Measurements from ENCODE around the gene SPRED2. TPM values are rescaled to one million over a fixed set of nuclear protein-coding genes. Genes with fewer than 3 reads are reported as not detected.

SPRED2 gene
- total and polyA plus RNA-seq, 2 of the 8 experiments (the other 6 are each of a cell fraction or from before 2014, with no cell fraction given), result 15.3 to 22.5 TPM

GRCh38 chr2:65416321-65416720, 16.1 kb downstream of the SPRED2 start:
- Histone ChIP-seq H4K20me1 (replicated peaks in 1 of 2; ENCODE audit: control insufficient read depth in 1 of 2, insufficient read depth in 2 of 2, low read length in 2 of 2) (peaks cover 2 to 3% of the 10 kb centered on the region in 2 experiments), H3K4ac (replicated peaks; ENCODE audit: insufficient read length, low read depth, low read length) (no peak overlapping the region), H3K79me2 (ENCODE audit: control insufficient read depth in 1 of 2, insufficient read depth in 2 of 2, low read length in 2 of 2) (peaks cover 0 to 24% of the 10 kb centered on the region in 2 experiments; a peak in 3 of 4 replicates)

More at GRCh38 chr2:65416321-65416720, 16.1 kb downstream of the SPRED2 start:
- no peak overlapping the region for H2BK20ac ChIP-seq (ENCODE audit: low read length)
- H3K23me2 ChIP-seq (ENCODE audit: low read depth, low read length), result no peaks in the 10 kb centered on the region
- H3K4me1 ChIP-seq (replicated peaks in 1 of 4; ENCODE audit: control insufficient read depth in 3 of 4, insufficient read depth in 4 of 4, low read length in 3 of 4), result peaks cover 8 to 33% (median 24%) of the 10 kb centered on the region in 4 experiments
- 73% methylated on average over 3 of the region's 3 CpGs; no CpG with 5 or more reads in 1 of the 2 experiments for WGBS, 2 experiments (ENCODE audit: extremely low coverage in 1 of 2, insufficient coverage in 1 of 2, insufficient read length in 1 of 2, insufficient replicate concordance in 2 of 2, low coverage in 1 of 2, low lambda C conversion rate in 2 of 2, missing lambda C conversion rate in 1 of 2)
- POLR2A ChIA-PET (ENCODE audit: partially characterized antibody), result interaction anchor here (1.9 kb wide), 1 partner anchor 9 kb away, joined by 4 read pairs; no protein-coding TSS in a partner anchor
- H2AFZ ChIP-seq (ENCODE audit: low read length), result no peak overlapping the region
- TF ChIP-seq ZNF274 (IDR thresholded peaks at IDR 0.05; ENCODE audit: borderline replicate concordance, extremely low read depth, low read length) (no peak), SP1 (IDR thresholded peaks at IDR 0.05; ENCODE audit: low read depth, low read length) (no peak), SIX5 (IDR thresholded peaks at IDR 0.05; ENCODE audit: low read depth, low read length) (no peak), RXRA (IDR thresholded peaks at IDR 0.05; ENCODE audit: insufficient read depth, low read depth, low read length) (no peak), RAD21 (IDR thresholded peaks at IDR 0.05 in 1 of 2, conservative IDR thresholded peaks at IDR 0.05 in 1 of 2; ENCODE audit: low read depth in 2 of 2, low read length in 2 of 2) (no peak), SIN3A (conservative IDR thresholded peaks at IDR 0.05 in 1 of 2, IDR thresholded peaks at IDR 0.05 in 1 of 2; ENCODE audit: low read depth in 1 of 2, low read length in 2 of 2) (no peak)
- DNase-seq (ENCODE audit: low read depth in 1 of 2, low spot score in 2 of 2) (no peak), FAIRE-seq (no peak)
- H3K9me3 ChIP-seq (ENCODE audit: insufficient read depth in 2 of 2, low read depth in 1 of 2, low read length in 1 of 2), result no peaks in the 10 kb centered on the region
- H3K56ac ChIP-seq (replicated peaks; ENCODE audit: insufficient read length, low read depth, low read length), result no peak overlapping the region
- H3K9ac ChIP-seq (replicated peaks in 1 of 4; ENCODE audit: extremely low read depth in 1 of 4, low read depth in 3 of 4, low read length in 3 of 4), result no peak overlapping the region
- peak overlapping the region; percentile 36; the same call in 1 of the 2 replicates for H3K18ac ChIP-seq (ENCODE audit: extremely low read depth, low read length)
- H2BK120ac ChIP-seq (replicated peaks; ENCODE audit: low read depth, low read length), result no peak overlapping the region
- no peaks in the 10 kb centered on the region for H3K36me3 ChIP-seq (ENCODE audit: control insufficient read depth in 2 of 4, insufficient read depth in 4 of 4, low read length in 3 of 4)
- H2BK12ac ChIP-seq (ENCODE audit: low read depth, low read length), result peak overlapping the region; percentile 32; the same call in 1 of the 2 replicates
- no peak overlapping the region; the same call in 1 of the 2 replicates for H4K8ac ChIP-seq (ENCODE audit: extremely low read depth, insufficient read depth, low read length)
- no peak overlapping the region for H3K23ac ChIP-seq (ENCODE audit: insufficient read length)
- CTCF ChIA-PET (ENCODE audit: partially characterized antibody), result interaction anchor here (0.9 to 1.7 kb wide), 2 partner anchors 65 to 124 kb away, joined by 3 read pairs; no protein-coding TSS in a partner anchor
- H2BK15ac ChIP-seq (ENCODE audit: low read length), result no peak overlapping the region
- no peak overlapping the region for H4K5ac ChIP-seq (ENCODE audit: insufficient read length, low read depth, low read length)
- no peak overlapping the region for H3K4me3 ChIP-seq (ENCODE audit: extremely low read depth in 1 of 4, insufficient read depth in 2 of 4, low read depth in 3 of 4, low read length in 4 of 4)
- H2AK5ac ChIP-seq (ENCODE audit: low read depth, low read length), result no peak overlapping the region
- H3K79me1 ChIP-seq (ENCODE audit: low read depth, low read length), result no peaks in the 10 kb centered on the region; the same call in 1 of the 2 replicates
- no peak overlapping the region for H2BK5ac ChIP-seq (ENCODE audit: low read depth, low read length)
- no peak overlapping the region for H3K27ac ChIP-seq (ENCODE audit: low read depth, low read length)
- H4K91ac ChIP-seq (replicated peaks; ENCODE audit: insufficient read length, low read length), result no peak overlapping the region
- H3K27me3 ChIP-seq (replicated peaks in 1 of 4; ENCODE audit: control insufficient read depth in 3 of 4, extremely low read depth in 1 of 4, insufficient read depth in 3 of 4, low read length in 3 of 4), result no peaks in the 10 kb centered on the region
- no peak overlapping the region for H3K14ac ChIP-seq (ENCODE audit: insufficient read length)
- no peak overlapping the region; a peak in 1 of 4 replicates for H3K4me2 ChIP-seq (ENCODE audit: insufficient read depth in 1 of 2, low read depth in 2 of 2, low read length in 2 of 2)

Measured in H1 (cell line).